ENCODE data around the gene PRKAR1B.
"Not testable (repeated sequence)": the region's sequence is repeated elsewhere in the genome, so short reads cannot be mapped to it uniquely, and the experiment has no call there.

Gene PRKAR1B

DNA sequence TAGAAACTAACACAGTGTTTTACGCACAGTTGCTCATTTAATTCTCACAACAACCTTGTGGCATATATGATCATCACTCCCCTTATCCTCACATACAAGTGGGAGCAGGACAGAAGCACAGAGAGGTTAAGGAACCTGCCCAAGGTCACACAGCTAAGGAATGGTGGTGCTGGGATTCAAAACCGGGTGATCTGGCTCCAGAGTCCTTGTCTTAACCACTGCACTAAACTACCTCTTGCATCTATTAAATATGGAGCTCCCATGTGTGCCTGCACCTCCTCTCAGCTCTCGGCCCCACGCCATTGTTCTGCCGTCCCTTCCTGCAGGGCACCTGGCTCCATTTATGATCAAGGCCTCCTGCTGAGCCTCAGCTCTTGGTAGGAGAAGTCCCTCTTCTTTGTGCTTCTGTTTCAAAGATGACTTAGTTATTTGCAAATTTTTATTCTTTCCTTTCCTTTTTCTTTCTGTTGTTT, 107.7 kb downstream of the PRKAR1B start:
- no peak for DNase-seq (ENCODE audit: low spot score)

GRCh38 chr7:618539-619367, 108.3 kb downstream of the PRKAR1B start:
- DNase-seq (ENCODE audit: low spot score): no peak

- no peak for DNase-seq (ENCODE audit: low spot score)
Measured at GRCh38 chr7:617614-618538, 109.2 kb downstream of the PRKAR1B start.

- no peak for DNase-seq (ENCODE audit: low spot score)
Measured at GRCh38 chr7:613442-614140, 113.5 kb downstream of the PRKAR1B start.

DNA sequence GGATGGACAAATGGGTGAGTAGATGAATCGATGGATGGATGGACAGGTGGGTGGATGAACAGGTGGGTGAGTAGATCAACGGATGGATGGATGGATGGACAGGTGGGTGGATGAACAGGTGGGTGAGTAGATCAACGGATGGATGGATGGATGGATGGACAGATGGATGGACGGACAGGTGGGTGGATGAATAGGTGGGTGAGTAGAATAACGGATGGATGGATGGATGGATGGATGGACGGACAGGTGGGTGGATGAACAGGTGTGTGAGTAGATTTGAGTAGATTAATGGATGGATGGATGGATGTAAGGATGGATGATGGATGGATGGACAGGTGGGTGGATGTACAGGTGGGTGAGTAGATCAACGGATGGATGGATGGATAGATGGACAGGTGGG, 115.2 kb downstream of the PRKAR1B start:
- not testable (repeated sequence) for DNase-seq (ENCODE audit: low spot score)

GRCh38 chr7:611281-611810, 115.7 kb downstream of the PRKAR1B start:
- DNase-seq (ENCODE audit: low spot score): no peak

DNA sequence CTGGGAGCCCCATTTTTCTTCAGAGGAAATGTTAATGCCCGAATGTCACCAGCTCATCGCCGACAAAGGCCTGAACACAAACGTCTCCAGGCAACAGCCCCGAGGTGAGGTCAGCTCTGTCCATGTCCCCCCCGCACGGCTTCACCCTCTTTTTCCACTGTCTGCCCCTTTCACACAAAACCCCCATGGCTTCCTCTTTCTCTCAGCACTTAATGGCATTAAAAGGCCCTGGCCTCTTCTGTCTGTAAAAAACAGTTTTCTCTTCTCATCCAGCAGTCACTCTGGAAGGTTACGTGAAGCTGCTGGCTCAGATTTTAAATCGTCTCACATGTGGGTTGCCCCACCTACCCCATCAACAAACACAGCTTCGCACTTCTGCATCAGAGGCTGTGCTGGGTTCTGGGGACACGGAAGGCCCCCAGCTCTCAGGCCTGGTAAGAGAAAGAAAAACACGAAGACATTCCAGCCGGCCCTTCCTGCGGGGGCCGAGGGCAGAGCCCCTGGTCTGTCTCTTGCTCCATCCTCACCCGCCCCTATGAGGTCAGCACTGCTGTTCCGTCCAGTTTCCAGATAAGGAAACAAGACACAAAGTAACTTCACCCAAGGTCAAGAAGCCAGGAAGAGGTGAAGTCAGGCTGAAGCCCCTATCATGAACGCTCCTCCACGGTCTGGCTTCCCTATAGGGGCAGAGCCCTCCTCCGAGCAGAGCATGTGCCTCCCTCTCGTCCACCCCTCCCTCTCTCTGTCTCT, 116.4 kb downstream of the PRKAR1B start:
- no peak for DNase-seq (ENCODE audit: low spot score)

GRCh38 chr7:610141-610530, 116.9 kb downstream of the PRKAR1B start:
- DNase-seq (ENCODE audit: low spot score): no peak

DNA sequence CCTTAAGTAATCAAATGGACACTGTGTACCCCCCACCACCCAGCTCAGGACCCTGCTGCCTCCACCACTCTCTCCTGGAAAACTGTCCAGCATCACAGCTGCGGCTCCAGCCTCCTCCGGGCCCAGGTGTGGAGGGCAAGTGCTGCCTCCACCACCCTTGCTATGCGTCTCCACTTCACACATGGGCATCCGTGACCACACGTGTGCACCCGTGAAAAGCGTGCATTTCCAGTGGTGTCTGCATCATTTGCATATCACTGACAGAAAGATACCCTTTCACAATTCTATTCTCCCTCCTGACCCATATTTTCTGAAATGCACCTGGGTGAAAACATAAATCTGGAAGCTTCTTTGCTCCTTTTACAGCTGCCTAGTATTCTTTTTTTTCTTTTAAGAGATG, 117.7 kb downstream of the PRKAR1B start:
- DNase-seq (ENCODE audit: low spot score): no peak

- DNase-seq (ENCODE audit: low spot score): no peak
Measured at GRCh38 chr7:608954-609353, 118.1 kb downstream of the PRKAR1B start.

DNA sequence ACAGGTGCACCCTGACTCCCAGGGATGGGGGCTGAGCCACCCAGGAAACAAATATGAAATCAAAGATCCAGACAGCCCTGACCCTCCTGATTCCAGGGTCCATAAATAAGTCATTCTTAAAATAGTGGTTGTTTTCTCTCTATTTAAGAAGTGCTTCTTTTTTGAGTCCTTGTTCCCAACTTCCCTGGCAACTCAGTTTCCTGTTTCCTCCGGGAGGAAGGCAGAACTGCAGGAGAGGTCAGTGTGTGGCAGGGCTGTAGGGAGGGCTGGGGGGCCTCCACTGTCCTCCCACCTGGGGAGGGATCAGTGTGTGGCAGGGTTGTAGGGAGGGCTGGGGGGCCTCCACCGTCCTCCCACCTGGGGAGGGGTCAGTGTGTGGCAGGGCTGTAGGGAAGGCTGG, 118.7 kb downstream of the PRKAR1B start:
- no peak for DNase-seq (ENCODE audit: low spot score)

DNA sequence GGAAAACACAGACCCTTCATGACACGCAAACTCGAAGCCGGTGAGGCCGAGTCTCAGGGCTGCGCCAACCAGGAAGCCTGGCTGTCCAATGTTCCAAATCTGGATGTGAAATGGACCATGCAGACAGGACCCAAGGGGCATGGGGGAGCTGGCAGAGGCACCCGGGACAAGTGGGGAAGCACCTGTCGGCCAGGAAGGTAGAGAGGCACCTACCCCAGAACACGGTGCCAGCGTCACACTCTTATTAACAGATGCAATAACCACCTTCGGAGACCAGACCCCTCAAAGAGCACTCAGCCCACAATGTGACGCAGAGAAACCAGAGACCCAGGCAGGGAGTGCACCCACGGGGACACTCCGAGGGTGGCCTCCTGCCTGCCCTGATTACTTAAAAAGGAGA, 119.1 kb downstream of the PRKAR1B start:
- DNase-seq (ENCODE audit: low spot score): no peak

DNA sequence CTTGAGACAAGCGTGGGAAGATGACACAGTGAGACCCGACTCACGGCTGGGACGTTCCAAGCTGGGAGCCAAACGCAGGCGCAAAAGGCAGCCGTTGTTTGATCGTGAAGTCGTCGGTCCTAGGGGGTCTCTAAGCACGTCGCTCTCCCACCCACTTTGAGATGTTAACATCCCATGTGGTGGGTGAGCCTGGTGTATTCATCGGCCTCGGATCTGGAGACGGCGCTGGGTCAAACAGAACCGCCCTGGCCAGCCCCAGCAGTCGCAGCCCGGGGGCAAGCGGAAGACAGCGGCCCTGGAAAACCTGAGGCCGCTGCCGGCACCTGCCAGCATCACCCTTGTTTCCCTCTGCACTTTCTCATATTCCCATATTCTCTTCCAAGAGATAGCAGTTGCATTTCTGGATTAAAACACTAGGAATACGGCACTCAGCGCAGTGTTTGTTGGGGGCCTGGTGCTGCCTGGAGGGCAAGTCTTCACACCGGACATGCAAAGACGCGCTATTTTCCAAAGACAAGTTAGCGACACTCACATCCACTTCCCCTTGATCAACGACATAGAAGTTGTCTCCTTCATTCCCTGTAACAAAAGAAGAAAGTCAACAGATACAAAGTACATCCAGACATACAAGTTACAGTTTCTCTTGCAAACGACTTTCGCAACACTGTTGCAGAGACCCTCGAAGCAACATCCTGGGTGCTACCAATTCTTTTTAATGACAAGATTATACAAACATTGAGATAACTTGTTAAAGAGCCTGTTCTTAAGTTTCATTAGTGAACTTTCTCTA, 121.2 kb downstream of the PRKAR1B start:
- no peak for DNase-seq (ENCODE audit: low spot score)

DNA sequence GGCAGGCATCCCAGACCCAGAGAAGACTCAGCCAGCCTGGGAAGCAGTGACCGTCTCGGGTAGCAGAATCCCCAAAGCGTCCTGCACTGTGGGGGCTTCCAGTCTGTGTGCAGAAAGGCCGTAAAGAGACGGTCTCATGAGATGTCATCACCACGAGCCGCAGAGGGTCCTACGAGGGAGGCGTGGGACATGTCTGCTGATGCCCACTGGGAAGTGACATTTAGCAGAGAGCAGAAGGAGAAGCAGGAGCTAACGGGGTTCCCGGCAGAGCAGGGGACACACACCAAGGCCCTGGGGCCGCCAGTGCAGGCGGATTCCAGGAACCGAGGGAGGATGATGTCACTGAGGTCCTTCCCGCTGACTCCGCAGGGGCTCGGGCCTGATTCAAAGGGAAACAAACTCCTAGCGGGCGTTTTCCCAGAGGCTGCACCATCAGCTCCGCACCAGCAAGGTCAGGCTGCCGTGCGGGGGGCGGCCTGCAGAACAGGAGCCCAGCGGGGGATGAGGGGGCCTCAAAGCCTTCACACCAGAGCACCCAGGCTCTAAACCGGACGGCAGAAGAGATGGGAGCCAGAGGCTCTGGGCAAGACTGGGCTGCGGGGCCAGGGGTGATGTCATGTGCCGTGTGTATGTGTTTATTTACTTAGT, 122.1 kb downstream of the PRKAR1B start:
- no peak for DNase-seq (ENCODE audit: low spot score)

GRCh38 chr7:604001-604883, 122.8 kb downstream of the PRKAR1B start:
- no peak for DNase-seq (ENCODE audit: low spot score)

GRCh38 chr7:603152-603951, 123.7 kb downstream of the PRKAR1B start:
- no peak for DNase-seq (ENCODE audit: low spot score)

GRCh38 chr7:602341-603141, 124.5 kb downstream of the PRKAR1B start:
- DNase-seq (ENCODE audit: low spot score): no peak

Measured in HuH-7.5 (cell line).